ENCODE results near the gene TRIM2. TPM values are rescaled to one million over a fixed set of nuclear protein-coding genes. Genes with fewer than 3 reads are reported as not detected.

The TRIM2 gene
- total and polyA plus RNA-seq, 10 of the 15 experiments (the other 5 are each of a cell fraction or from before 2014, with no cell fraction given): 0.06 to 0.19 (median 0.15) TPM; not detected in 3

GRCh38 chr4:153270361-153270760 is 66.1 kb downstream of the TRIM2 start:
- no peaks in the 10 kb centered on the region for H4K20me1 ChIP-seq (ENCODE audit: control insufficient read depth, insufficient read depth)
- no peaks in the 10 kb centered on the region for H3K9me3 ChIP-seq (replicated peaks; ENCODE audit: control insufficient read depth, insufficient read depth, low read length)
- H2AFZ ChIP-seq (ENCODE audit: control insufficient read depth, low read depth, low read length): no peak overlapping the region
- no peaks in the 10 kb centered on the region for H3K4me1 ChIP-seq (ENCODE audit: control insufficient read depth, insufficient read depth, low read length)
- no peaks in the 10 kb centered on the region for H3K27me3 ChIP-seq (replicated peaks in 1 of 2; ENCODE audit: control insufficient read depth in 2 of 2, insufficient read depth in 2 of 2, low read length in 1 of 2)
- no peak overlapping the region for H3K4me2 ChIP-seq (ENCODE audit: control insufficient read depth, insufficient read depth)
- ChIA-PET SMC1A (ENCODE audit: uncharacterized antibody, unreplicated experiment) (no interaction called here), RAD21 (ENCODE audit: unreplicated experiment) (no interaction called here), POLR2A (no interaction called here), CTCF (no interaction called here)
- no peak overlapping the region for H3K27ac ChIP-seq (ENCODE audit: control insufficient read depth, insufficient read depth)
- intact Hi-C loops (cut with micrococcal nuclease; ENCODE audit: unreplicated experiment): no loop called here
- no peaks in the 10 kb centered on the region for H3K79me2 ChIP-seq (ENCODE audit: control insufficient read depth, insufficient read depth, low read length)
- BruUV-seq (replicated peaks): no TSS peak
- no peak overlapping the region for H3K4me3 ChIP-seq
- 77% methylated on average over 6 of the region's 6 CpGs for WGBS (ENCODE audit: insufficient coverage, insufficient replicate concordance, low lambda C conversion rate, missing lambda C conversion rate)
- no peak for ATAC-seq
- no peaks in the 10 kb centered on the region for H3K36me3 ChIP-seq (ENCODE audit: control insufficient read depth in 2 of 2, insufficient read depth in 2 of 2, low read length in 1 of 2)
- in situ Hi-C loops (cut with MboI): no loop called here
- TF ChIP-seq GABPA (IDR thresholded peaks at IDR 0.05; ENCODE audit: low read depth) (no peak), RBBP5 (conservative IDR thresholded peaks at IDR 0.05) (no peak), RAD51 (IDR thresholded peaks at IDR 0.05) (no peak), IKZF1 (conservative IDR thresholded peaks at IDR 0.05) (no peak), SUZ12 (IDR thresholded peaks at IDR 0.05; ENCODE audit: unreplicated experiment) (no peak), KLF5 (IDR thresholded peaks at IDR 0.05; ENCODE audit: partially characterized antibody) (no peak), KDM1A (IDR thresholded peaks at IDR 0.05; ENCODE audit: borderline replicate concordance) (no peak), ZBTB33 (IDR thresholded peaks at IDR 0.05) (no peak)
- TF ChIP-seq, protein P1, sequence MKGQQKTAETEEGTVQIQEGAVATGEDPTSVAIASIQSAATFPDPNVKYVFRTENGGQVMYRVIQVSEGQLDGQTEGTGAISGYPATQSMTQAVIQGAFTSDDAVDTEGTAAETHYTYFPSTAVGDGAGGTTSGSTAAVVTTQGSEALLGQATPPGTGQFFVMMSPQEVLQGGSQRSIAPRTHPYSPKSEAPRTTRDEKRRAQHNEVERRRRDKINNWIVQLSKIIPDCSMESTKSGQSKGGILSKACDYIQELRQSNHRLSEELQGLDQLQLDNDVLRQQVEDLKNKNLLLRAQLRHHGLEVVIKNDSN (IDR thresholded peaks at IDR 0.05; ENCODE audit: borderline replicate concordance, extremely low read length, insufficient read depth, low read depth, low read length): no peak
- no peak for DNase-seq (ENCODE audit: low read depth, low spot score)
- no peak overlapping the region for H3K9ac ChIP-seq (ENCODE audit: control insufficient read depth, insufficient read depth, low read length)
- no peak for FAIRE-seq
